ENCODE results near the gene RPL39.

GRCh38 chrX:119755981-119756533 lies 35.4 kb downstream of the RPL39 start:
- TF ChIP-seq CTCF (IDR thresholded peaks at IDR 0.05) (no peak), POLR2A (IDR thresholded peaks at IDR 0.05) (no peak)
